SK-N-MC (cell line): ENCODE measurements around the gene RAB6C.
A peak's percentile ranks its signal among the peaks of the same experiment; 100 is the strongest.
"Not testable (repeated sequence)": the region's sequence is repeated elsewhere in the genome, so short reads cannot be mapped to it uniquely, and the experiment has no call there.

Source experiments
- DNase-seq: peaks from one replicate; pipeline ENCODE4 v3.0.0-alpha.2; 2011; ENCODE audit warnings: low read depth, low spot score
- H3K27ac ChIP-seq: fragments of 200-600 bp; sonication (generic); 2 replicates; pipeline ENCODE4 v1.5.1; 2016; ENCODE audit warnings: mixed run types
- H3K36me3 ChIP-seq: fragments of 200-600 bp; sonication (generic); 2 replicates; pipeline ENCODE4 v1.6.1; 2017; ENCODE audit warnings: antibody characterized with exemption, low read length, mixed read lengths; ENCODE audit not compliant: insufficient read depth
- H3K4me3 ChIP-seq: fragments of 200-600 bp; sonication (generic); 2 replicates; pipeline ENCODE4 v1.5.1; 2016
- H3K9ac ChIP-seq: fragments of 200-600 bp; sonication (generic); 2 replicates; pipeline ENCODE4 v1.8.0; 2017; ENCODE audit warnings: mixed run types, mixed read lengths; ENCODE audit not compliant: insufficient read length
- H3K9me3 ChIP-seq: fragments of 200-600 bp; sonication (generic); 2 replicates; pipeline ENCODE4 v1.6.1; 2017; ENCODE audit warnings: low read depth, mild to moderate bottlenecking, antibody characterized with exemption, low read length, moderate library complexity, mixed read lengths
- EZH2 ChIP-seq: fragments of 200-600 bp; sonication (generic); IDR thresholded peaks from one replicate; pipeline ENCODE4 v1.6.1; 2017; ENCODE audit warnings: antibody characterized with exemption
- FOXP2 ChIP-seq: optimal IDR thresholded peaks from 2 replicates; pipeline ENCODE3; 2011; ENCODE audit warnings: mild to moderate bottlenecking, moderate library complexity; ENCODE audit not compliant: insufficient read depth; ENCODE audit errors: extremely low read length, control extremely low read depth
- POLR2AphosphoS5 ChIP-seq: IDR thresholded peaks from 2 replicates; pipeline ENCODE4 v1.6.1; 2012; ENCODE audit warnings: mild to moderate bottlenecking, low read depth, low read length, borderline replicate concordance

The RAB6C gene

DNA sequence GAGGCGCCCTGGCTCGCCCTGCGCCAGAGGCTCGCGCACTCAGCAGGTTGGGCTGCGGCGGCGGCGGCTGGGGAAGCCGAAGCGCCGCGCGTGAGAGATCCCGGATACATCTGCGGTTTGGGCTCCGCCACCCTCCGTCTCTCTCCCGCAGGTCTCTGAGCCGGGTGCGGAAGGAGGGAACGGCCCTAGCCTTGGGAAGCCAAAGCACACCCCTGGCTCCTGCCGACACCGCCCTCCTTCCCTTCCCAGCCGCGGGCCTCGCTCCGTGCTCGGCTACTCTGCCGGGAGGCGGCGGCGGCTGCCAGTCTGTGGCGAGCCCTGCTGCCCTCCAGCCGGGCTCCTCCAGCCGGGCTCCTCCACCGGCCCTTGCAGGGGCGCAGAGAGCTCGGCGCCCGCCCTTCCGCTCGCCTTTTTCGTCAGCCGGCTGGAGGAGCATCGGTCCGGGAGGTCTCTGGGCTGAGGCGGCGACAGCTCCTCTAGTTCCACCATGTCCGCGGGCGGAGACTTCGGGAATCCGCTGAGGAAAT lies at the start of gene RAB6C:
Gene RAB6C, plus strand, starts transcription at position 38 of the 527 bp plus-strand sequence. Its CDS starts 450 bp downstream, at position 488.
- peak within 1 kb of the TSS; percentile 80 for H3K4me3 ChIP-seq
- H3K9me3 ChIP-seq, H3K36me3 ChIP-seq, H3K27ac ChIP-seq, DNase-seq: not testable (repeated sequence)
- H3K9ac ChIP-seq, result peak within 1 kb of the TSS; percentile 63

DNA sequence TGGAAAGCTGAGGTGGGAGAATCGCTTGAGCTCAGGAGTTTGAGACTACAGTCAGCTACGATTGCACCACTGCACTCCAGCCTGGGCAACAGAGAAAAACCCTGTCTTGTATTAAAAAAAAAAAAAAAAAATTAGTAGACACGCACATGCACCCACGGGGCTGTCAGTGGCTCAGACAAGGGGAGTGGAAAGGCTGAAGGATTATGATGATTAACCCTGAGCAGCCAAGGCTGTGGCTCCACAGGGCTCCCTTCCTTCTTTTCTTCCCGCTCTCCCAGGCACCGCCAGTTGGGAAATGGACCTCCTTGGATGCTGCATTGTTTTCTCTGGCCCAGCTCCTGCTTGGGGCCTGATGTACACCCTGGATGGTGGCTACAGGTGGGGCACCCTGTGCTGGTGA lies 49.0 kb upstream of the RAB6C start:
- H3K36me3 ChIP-seq, result no peaks in the 10 kb centered on the region
- H3K4me3 ChIP-seq, result no peak overlapping the region
- no peak overlapping the region for H3K27ac ChIP-seq
- H3K9me3 ChIP-seq, result no peaks in the 10 kb centered on the region
- no peak for DNase-seq
- no peak for TF ChIP-seq POLR2AphosphoS5
- TF ChIP-seq EZH2, result no peak
- no peak for TF ChIP-seq FOXP2
- no peak overlapping the region for H3K9ac ChIP-seq

DNA sequence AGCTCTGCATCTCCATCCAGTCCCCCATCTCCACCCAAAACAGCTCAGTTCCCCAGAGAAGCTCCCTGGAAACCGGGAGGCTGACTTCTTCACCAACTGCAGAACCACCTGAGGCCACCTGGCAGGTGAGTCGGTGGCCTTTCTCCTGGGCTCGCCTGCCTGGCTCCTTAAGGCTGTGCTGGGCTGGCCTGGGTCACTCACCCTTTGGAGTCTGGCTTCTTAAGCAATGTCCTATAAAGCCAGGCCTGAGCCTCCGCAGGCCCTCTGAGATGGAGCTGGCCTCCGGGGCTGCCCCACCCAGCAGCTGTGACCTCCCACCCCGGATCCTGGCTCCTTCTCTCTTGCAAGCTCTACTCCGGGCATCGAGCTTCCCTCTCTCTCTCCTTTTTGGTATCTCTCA lies 46.1 kb upstream of the RAB6C start:
- not testable (repeated sequence) for H3K9ac ChIP-seq, H3K36me3 ChIP-seq, H3K4me3 ChIP-seq, H3K9me3 ChIP-seq, DNase-seq, H3K27ac ChIP-seq

DNA sequence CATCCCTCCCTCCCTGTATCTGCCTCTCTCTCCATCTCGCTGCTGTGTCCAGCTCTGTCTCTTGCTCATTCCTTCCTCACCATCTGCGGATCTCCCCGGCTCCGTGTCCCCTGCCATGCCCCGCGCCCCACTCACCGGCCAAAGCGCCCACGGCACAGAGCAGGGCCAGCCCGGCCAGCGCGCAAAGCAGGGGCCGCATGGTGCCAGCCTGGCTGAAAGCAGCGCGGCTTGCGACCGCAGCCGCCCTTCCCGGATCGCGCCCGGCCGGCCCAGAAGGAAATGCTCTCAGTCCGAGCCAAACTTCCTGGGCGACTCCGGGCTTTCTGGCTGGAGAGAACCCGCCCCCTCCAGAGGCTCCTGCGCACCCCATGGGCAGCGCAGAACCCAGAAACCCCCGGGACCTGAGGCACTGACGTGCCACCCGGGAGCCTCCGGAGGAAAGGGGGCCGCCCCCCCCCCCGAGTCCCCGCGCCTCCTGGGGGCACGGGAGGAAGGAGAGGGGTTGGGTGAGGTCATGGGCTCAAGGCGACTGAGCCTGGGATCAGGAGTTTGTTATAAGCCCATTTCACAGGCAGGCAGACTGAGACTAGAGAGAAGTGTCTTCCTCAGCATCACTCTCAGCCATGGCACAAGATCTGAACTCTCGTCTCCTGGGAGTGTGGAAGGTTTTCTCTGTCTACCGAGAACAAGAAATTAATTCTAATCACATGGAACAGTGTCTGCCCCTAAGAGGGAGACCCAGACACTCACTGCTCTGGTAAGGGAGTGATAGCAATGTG lies 45.2 kb upstream of the RAB6C start:
- Histone ChIP-seq H3K36me3 (no peaks in the 10 kb centered on the region), H3K4me3 (no peak overlapping the region), H3K27ac (no peak overlapping the region), H3K9ac (no peak overlapping the region), H3K9me3 (no peaks in the 10 kb centered on the region)
- DNase-seq, result no peak
- no peak for TF ChIP-seq EZH2
- no peak for TF ChIP-seq FOXP2
- no peak for TF ChIP-seq POLR2AphosphoS5

DNA sequence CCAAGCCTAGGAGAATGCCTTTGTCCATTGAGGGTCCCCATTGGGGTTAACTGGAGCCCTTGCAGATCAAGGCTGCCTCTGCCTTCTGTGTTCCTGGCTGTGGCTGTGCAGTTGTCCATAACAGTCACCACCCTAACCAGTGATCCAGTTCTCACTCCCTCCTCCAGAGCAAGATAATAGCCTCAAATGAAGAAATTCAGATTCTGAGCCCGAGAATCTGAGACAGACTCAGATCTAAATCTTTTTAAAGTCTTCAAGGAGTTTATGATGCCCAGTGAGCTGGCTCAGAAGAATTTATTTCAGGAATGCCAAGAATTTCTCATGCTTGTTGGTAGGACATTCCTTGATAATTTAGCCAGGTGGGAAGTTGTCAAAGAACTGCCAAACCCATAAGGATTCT lies 44.3 kb upstream of the RAB6C start:
- no peak overlapping the region for H3K9ac ChIP-seq
- no peak for TF ChIP-seq POLR2AphosphoS5
- TF ChIP-seq EZH2, result no peak
- TF ChIP-seq FOXP2, result no peak
- no peak overlapping the region for H3K4me3 ChIP-seq
- no peaks in the 10 kb centered on the region for H3K36me3 ChIP-seq
- H3K9me3 ChIP-seq, result no peaks in the 10 kb centered on the region
- DNase-seq, result no peak
- no peak overlapping the region for H3K27ac ChIP-seq

DNA sequence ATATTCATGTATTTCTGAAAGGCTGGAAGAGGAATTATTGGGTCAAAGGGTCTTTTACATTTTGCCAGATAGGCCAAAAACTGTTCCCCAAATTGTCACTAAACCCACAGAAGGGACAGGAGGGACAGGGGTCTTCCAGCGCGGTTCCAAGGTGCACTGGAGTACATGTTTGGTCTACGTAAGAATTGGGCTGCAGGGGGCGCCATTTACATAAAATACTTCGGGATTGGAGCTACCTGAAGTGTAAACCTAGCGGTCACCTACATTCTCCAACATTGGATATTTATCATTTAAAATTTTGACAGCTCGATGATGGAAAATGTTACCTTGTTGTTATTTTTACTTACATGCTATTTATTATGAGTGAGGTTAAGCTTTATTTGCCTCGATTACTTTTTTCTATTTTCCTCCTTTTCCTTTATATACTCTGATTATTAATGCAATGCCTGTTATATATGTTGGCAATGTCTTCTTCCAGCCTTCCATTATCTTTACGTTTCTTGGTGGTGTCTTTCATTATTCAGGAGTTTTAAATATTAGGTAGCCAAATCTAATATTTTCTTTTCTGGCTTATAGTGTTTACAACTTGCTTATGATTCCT lies 43.0 kb upstream of the RAB6C start:
- no peak overlapping the region for H3K9ac ChIP-seq
- no peaks in the 10 kb centered on the region for H3K9me3 ChIP-seq
- TF ChIP-seq FOXP2 (no peak), EZH2 (no peak), POLR2AphosphoS5 (no peak)
- H3K27ac ChIP-seq, result no peak overlapping the region
- H3K4me3 ChIP-seq, result no peak overlapping the region
- H3K36me3 ChIP-seq, result no peaks in the 10 kb centered on the region
- no peak for DNase-seq

DNA sequence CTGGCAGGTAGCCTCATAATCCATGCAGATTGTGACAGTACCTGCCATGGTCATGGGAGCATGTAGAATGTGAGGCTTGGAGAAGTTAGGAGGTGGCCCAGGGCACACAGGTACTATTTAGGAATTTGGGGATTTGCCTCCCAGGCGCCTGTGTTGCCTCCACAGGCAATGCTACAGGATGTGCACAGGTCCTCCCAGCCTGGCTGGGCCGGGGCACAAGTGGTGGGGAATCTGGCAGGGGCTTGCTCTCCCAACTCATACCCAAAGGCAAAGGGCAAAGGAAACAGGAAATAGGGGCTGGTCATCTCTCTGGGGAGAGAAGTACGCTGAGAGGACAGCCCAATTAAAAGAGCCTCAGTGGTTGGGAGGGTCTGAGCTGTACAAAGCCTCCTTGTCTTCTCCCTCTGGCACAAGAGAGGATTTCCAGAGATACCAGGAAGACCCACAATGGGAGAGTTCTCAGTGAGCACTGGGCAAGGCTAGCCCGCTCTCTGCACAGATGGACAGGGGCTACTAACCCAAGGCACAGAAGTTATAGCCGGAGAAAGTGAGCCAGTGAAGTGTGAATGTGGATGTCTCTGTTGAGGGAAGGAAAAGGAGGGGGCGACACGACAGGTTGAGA lies 40.5 kb upstream of the RAB6C start:
- H3K9me3 ChIP-seq, H3K9ac ChIP-seq, H3K4me3 ChIP-seq, H3K27ac ChIP-seq, H3K36me3 ChIP-seq, DNase-seq: not testable (repeated sequence)

DNA sequence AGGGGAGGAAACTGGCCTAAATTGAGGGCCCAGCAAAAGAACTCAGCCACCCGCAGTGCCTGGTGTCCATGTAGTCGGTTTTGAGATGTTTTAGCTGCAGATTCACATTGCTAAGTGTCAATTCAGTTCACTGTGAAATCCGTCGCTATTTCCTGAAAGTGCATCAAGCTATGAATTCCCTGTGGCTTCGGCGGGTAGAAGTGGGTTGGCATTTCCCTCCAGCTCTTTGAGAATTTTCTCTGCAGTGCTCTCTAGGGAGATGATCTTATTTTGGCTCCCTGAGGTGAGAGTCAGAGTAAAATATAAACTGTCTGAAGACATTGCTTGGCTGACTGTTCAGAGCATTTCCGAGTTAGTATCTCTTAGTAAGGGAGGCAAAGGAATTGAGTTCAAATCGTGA lies 36.0 kb upstream of the RAB6C start:
- peak; percentile 18 for DNase-seq
- H3K27ac ChIP-seq, H3K9ac ChIP-seq: not testable (repeated sequence)

DNA sequence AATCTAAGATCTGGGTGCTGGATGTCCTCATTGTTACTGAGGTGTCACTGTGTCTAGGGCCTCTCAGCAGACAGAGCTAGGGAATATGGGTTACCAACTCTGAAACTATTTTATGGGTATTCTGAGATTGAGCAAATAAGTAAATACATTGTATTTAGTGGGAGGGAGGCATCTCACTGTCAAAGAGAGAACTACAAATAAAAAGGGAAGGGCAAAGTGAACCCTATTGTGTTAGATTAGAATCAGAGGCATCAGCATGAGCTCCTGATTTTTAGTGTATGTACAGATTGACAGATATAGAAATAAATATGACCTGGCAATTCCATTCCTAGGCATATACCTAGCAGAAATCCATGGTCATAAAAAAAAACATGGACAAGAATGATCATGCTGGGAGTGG lies 33.9 kb upstream of the RAB6C start:
- no peaks in the 10 kb centered on the region for H3K9me3 ChIP-seq
- no peak for DNase-seq
- TF ChIP-seq POLR2AphosphoS5, result no peak
- no peak for TF ChIP-seq EZH2
- no peak for TF ChIP-seq FOXP2
- no peak overlapping the region for H3K27ac ChIP-seq
- no peak overlapping the region for H3K9ac ChIP-seq
- no peaks in the 10 kb centered on the region for H3K36me3 ChIP-seq
- H3K4me3 ChIP-seq, result no peak overlapping the region

More for the DNA sequence above, 36.0 kb upstream of the RAB6C start:
- not testable (repeated sequence) for H3K36me3 ChIP-seq, H3K4me3 ChIP-seq, H3K9me3 ChIP-seq

DNA sequence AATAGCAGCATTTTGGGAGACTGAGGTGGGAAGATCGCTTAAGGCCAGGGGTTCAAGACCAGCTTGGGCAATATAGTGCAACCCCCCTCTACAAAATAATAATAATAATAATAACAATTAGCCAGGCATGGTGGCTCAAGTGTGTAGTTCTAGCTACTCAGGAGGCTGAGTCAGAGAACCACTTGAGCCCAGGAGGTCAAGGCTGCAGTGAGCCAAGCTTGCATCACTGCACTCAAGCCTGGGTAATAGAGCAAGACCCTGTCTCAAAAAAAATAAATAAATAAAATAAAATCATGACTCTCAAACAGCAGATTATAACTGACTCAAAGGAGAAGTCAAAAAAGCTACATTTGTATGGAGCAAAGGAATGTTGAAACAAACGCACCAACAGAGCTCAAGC lies 31.8 kb upstream of the RAB6C start:
- H3K4me3 ChIP-seq, DNase-seq, H3K36me3 ChIP-seq, H3K27ac ChIP-seq, H3K9ac ChIP-seq, H3K9me3 ChIP-seq: not testable (repeated sequence)

DNA sequence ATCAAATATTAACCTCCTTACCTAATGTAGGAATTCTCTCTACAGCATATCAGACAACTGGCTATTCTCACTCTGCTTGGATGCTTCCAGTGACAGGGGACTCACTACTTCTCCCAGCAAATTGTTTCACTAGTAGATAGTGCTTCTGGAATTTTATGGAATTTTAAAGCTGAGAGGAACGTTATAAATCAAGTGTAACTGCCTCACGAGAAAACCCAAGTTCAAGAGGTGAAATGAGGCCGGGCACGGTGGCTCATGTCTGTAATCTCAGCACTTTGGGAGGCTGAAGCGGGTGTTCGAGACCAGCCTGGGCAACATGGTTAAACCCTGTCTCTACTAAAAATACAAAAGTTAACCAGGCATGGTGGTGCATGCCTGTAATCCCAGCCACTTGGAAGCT lies 23.3 kb upstream of the RAB6C start:
- H3K9me3 ChIP-seq, H3K27ac ChIP-seq, H3K36me3 ChIP-seq, H3K4me3 ChIP-seq, H3K9ac ChIP-seq, DNase-seq: not testable (repeated sequence)
